CD4-positive, alpha-beta memory T cell (primary cell): ENCODE measurements around the gene NRXN3. TPM values are rescaled to one million over a fixed set of nuclear protein-coding genes. Genes with fewer than 3 reads are reported as not detected.

Source experiments
- CTCF ChIA-PET: fragments of 350-600 bp; sonication (Branson Sonifier 250); formaldehyde crosslinking; loops from one replicate; lab custom pipeline; 2021; ENCODE audit warnings: inconsistent platforms; ENCODE audit not compliant: partially characterized antibody; lab: Charles Lee
- POLR2A ChIA-PET: fragments of 350-600 bp; sonication (Branson Sonifier 250); formaldehyde crosslinking; loops from one replicate; lab custom pipeline; 2021; ENCODE audit not compliant: partially characterized antibody; lab: Charles Lee
- DNase-seq, 5 donors: peaks; one replicate each; pipeline versions ENCODE4 v3.0.0 to v3.0.0-alpha.2; 2020 to 2022; ENCODE audit warnings: mixed read lengths in 1 of 5
- H3K27ac ChIP-seq: one replicate; pipeline ENCODE4 v1.7.0; 2013; ENCODE audit warnings: low read depth, low read length
- H3K27me3 ChIP-seq: 2 replicates; pipeline ENCODE4 v1.7.0; 2013; ENCODE audit warnings: mild to moderate bottlenecking, low read length, moderate library complexity; ENCODE audit not compliant: insufficient read depth
- H3K36me3 ChIP-seq: 2 replicates; pipeline ENCODE4 v1.7.0; 2013; ENCODE audit warnings: mild to moderate bottlenecking, low read length, moderate library complexity; ENCODE audit not compliant: insufficient read depth
- H3K4me1 ChIP-seq: 2 replicates; pipeline ENCODE4 v1.7.0; 2013; ENCODE audit warnings: mild to moderate bottlenecking, low read length, moderate library complexity; ENCODE audit not compliant: insufficient read depth
- H3K4me3 ChIP-seq, 2 donors: one replicate each; pipeline ENCODE4 v1.7.0; 2013; ENCODE audit warnings: low read length in 2 of 2, mild to moderate bottlenecking in 1 of 2
- H3K9me3 ChIP-seq, 2 donors: one replicate each; pipeline ENCODE4 v1.7.0; 2013; ENCODE audit warnings: low read length in 2 of 2, control low read depth in 1 of 2; ENCODE audit not compliant: control insufficient read depth in 1 of 2
- H3K27ac Mint-ChIP-seq, 7 donors: one replicate each; pipeline ENCODE4 v1.8.0; 2020 to 2021; ENCODE audit warnings: mixed read lengths in 7 of 7, mild to moderate bottlenecking in 6 of 7, inconsistent platforms in 3 of 7, moderate library complexity in 3 of 7
- H3K27me3 Mint-ChIP-seq, 2 donors: one replicate each; pipeline ENCODE4 v1.8.0; 2020 to 2021; ENCODE audit warnings: mixed read lengths in 2 of 2
- H3K36me3 Mint-ChIP-seq, 2 donors: one replicate each; pipeline ENCODE4 v1.8.0; 2020 to 2021; ENCODE audit warnings: mixed read lengths in 2 of 2, inconsistent platforms in 1 of 2, mild to moderate bottlenecking in 1 of 2
- H3K4me1 Mint-ChIP-seq, 4 donors: one replicate each; pipeline ENCODE4 v1.8.0; 2020 to 2021; ENCODE audit warnings: mixed read lengths in 4 of 4, mild to moderate bottlenecking in 1 of 4
- H3K4me3 Mint-ChIP-seq, 8 donors: one replicate each; pipeline ENCODE4 v1.8.0; 2020 to 2021; ENCODE audit warnings: mixed read lengths in 8 of 8, mild to moderate bottlenecking in 7 of 8, moderate library complexity in 6 of 8, inconsistent platforms in 3 of 8
- H3K9me3 Mint-ChIP-seq, 8 donors: one replicate each; pipeline ENCODE4 v1.8.0; 2020 to 2021; ENCODE audit warnings: mixed read lengths in 8 of 8, mild to moderate bottlenecking in 5 of 8, inconsistent platforms in 3 of 8, moderate library complexity in 1 of 8
- intact Hi-C: fragments of 100-400 bp; cut with micrococcal nuclease; formaldehyde crosslinking; loops from one replicate; pipeline ENCODE4 v1.15.1; 2023
- polyA plus RNA-seq, 2 donors: library from polyadenylated mRNA; unstranded; fragments of 300-500 nt; fragmentation: Illumina TruSeq; gene quantifications; one replicate each; pipeline ENCODE4 v1.2.3, GENCODE V29; 2021
- total RNA-seq, 2 experiments: library from RNA; stranded (reverse); gene quantifications; one replicate each; pipeline ENCODE4 v1.2.3, GENCODE V29; 2021

NRXN3 gene
- total and polyA plus RNA-seq, 4 experiments from 2014 or later = not detected

DNA sequence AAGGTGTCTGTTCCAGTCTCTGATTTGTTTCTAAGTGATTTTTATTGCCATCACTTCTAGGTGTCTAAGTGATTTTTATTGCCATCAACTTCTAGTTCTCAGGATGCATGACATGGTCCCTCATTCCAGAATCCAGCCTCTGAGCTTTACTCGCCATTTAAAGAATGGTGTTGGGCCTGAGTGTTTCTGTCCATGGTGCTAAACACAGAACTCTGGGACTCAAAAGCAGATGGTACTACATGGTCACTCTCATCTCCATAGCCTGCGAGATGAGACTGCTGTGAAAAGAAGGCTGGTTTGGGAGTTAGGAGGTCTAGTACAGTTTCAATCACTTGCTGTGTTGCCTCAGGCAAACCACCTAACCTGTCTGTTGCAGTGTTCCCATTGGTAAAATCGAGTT, 276.6 kb downstream of the NRXN3 start:
- Mint-ChIP-seq H3K27ac (no peak overlapping the region), H3K36me3 (no peaks in the 10 kb centered on the region), H3K4me3 (no peak overlapping the region), H3K4me1 (no peaks in the 10 kb centered on the region), H3K9me3 (peaks cover 0 to 4% (median 0%) of the 10 kb centered on the region in 8 donors), H3K27me3 (no peaks in the 10 kb centered on the region)
- POLR2A ChIA-PET = no interaction called here
- Histone ChIP-seq H3K36me3 (no peaks in the 10 kb centered on the region), H3K4me3 (no peak overlapping the region), H3K27me3 (no peaks in the 10 kb centered on the region), H3K4me1 (no peaks in the 10 kb centered on the region), H3K9me3 (no peaks in the 10 kb centered on the region), H3K27ac (no peak overlapping the region)
- no peak for DNase-seq
- intact Hi-C loops = no loop called here
- CTCF ChIA-PET = no interaction called here

DNA sequence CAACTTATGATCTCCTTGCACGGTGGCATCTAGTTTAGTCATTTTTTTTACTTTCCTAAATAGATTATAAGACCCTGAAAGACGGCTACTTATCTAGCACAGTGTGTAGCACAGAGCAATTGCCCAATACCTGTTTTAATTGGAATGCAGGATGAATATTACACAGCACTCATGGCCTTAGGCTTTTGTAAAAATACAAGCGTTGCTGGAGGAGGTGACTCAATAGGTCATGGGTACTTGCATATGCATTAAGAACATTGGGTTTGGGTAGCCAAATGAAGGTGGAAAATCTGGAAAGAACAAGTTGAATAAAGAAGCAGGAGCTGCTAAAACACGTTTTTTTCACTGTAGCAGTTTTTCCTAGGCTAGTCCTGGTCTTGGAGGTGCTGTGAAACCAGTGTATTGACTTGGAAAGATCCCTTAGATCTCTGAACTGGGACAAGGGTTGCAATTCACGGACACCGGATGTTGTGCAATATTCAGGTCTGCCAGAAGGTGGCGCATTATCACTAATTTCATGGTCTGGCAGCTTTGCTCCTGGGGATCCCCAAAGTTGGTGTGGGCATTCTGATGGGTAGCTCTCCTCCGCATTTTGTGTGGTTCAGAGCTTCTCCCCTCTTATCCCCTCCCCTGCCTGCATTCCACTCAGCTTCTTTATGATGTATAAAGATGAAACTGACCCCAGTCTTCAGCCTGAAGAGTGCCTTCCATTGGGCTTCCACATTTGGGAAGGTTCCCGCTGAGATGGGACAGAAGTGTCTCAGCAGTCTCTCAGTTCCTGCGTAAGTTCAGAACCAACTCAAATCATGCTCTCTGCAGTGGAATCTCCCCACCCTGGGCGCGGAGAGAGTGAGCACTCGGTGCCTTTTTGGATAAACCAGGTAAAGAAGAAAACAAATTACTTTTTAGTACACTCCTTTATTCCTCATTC, 278.3 kb downstream of the NRXN3 start:
- Histone ChIP-seq H3K27ac (no peak overlapping the region), H3K4me3 (no peak overlapping the region), H3K36me3 (no peaks in the 10 kb centered on the region), H3K9me3 (no peaks in the 10 kb centered on the region), H3K4me1 (no peaks in the 10 kb centered on the region), H3K27me3 (no peaks in the 10 kb centered on the region)
- Mint-ChIP-seq H3K27me3 (no peaks in the 10 kb centered on the region), H3K4me3 (no peak overlapping the region), H3K9me3 (no peaks in the 10 kb centered on the region), H3K27ac (no peak overlapping the region), H3K36me3 (no peaks in the 10 kb centered on the region), H3K4me1 (no peaks in the 10 kb centered on the region)
- POLR2A ChIA-PET = no interaction called here
- DNase-seq = no peak
- CTCF ChIA-PET = no interaction called here
- intact Hi-C loops = no loop called here

DNA sequence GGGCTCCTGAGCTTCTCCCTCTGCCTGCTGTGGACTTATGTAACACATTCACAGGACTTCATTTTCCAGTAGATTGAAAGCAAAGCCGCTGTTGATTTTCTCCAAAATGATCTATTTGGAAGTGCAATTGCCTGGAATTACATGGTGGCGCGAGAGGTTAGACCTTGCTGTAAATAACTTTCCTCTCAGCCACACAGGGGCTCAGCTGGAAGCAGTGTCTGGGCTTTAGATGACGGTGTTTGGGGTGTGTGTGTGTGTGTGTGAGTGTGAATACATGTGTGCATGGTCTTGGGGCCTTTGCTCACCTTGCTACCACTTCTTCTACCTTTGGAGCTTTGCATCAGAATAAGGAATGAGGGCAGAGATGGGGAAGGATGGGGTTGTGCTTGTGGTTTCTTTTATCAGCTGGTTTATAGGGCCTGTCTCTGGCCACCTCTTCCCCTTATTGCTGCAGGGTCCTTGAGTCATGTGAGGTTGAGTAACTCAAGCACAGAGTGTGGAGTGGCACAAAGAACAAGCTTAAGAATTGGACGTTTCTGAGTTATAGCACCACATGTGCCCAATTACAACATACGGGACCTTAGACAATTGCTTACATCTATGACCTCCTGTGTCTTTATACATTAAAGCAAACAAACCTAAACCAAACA, 280.6 kb downstream of the NRXN3 start:
- no peak for DNase-seq
- H3K27me3 Mint-ChIP-seq = no peaks in the 10 kb centered on the region
- intact Hi-C loops = no loop called here
- H3K27me3 ChIP-seq = no peaks in the 10 kb centered on the region
- H3K36me3 Mint-ChIP-seq = no peaks in the 10 kb centered on the region
- peak overlapping the region in 1 of 7 donors; percentile 58 for H3K27ac Mint-ChIP-seq
- H3K4me3 Mint-ChIP-seq = no peak overlapping the region
- H3K4me1 ChIP-seq = no peaks in the 10 kb centered on the region
- no peaks in the 10 kb centered on the region for H3K36me3 ChIP-seq
- ChIA-PET POLR2A (no interaction called here), CTCF (no interaction called here)
- peaks cover 0 to 2% (median 0%) of the 10 kb centered on the region in 8 donors for H3K9me3 Mint-ChIP-seq
- no peak overlapping the region for H3K4me3 ChIP-seq
- H3K27ac ChIP-seq = no peak overlapping the region
- H3K9me3 ChIP-seq = no peaks in the 10 kb centered on the region
- no peaks in the 10 kb centered on the region for H3K4me1 Mint-ChIP-seq

DNA sequence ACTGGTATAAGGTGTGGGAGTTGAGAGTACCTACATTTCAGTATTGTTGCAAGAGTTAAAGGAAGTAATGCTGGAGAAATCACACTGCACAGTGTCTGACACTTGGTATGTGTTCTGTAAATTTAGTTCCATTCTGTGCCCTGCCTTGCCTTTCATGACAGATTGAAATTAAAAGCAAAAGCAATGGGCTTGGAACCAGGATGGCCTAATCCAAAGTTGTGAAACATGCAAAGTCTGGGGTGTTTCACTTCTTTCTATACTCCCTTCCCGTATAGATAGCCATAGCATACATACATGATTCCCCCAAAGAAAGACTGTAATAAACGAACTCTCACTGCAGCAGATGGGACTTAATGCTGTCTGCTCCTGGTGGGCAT, 281.1 kb downstream of the NRXN3 start:
- DNase-seq = no peak
- Mint-ChIP-seq H3K4me3 (no peak overlapping the region), H3K27ac (no peak overlapping the region), H3K27me3 (no peaks in the 10 kb centered on the region), H3K9me3 (peaks cover 0 to 2% (median 0%) of the 10 kb centered on the region in 8 donors), H3K36me3 (no peaks in the 10 kb centered on the region), H3K4me1 (no peaks in the 10 kb centered on the region)
- H3K9me3 ChIP-seq = no peaks in the 10 kb centered on the region
- ChIA-PET CTCF (no interaction called here), POLR2A (no interaction called here)
- H3K4me1 ChIP-seq = no peaks in the 10 kb centered on the region
- no peaks in the 10 kb centered on the region for H3K27me3 ChIP-seq
- H3K36me3 ChIP-seq = no peaks in the 10 kb centered on the region
- H3K27ac ChIP-seq = no peak overlapping the region
- intact Hi-C loops = no loop called here
- no peak overlapping the region for H3K4me3 ChIP-seq

DNA sequence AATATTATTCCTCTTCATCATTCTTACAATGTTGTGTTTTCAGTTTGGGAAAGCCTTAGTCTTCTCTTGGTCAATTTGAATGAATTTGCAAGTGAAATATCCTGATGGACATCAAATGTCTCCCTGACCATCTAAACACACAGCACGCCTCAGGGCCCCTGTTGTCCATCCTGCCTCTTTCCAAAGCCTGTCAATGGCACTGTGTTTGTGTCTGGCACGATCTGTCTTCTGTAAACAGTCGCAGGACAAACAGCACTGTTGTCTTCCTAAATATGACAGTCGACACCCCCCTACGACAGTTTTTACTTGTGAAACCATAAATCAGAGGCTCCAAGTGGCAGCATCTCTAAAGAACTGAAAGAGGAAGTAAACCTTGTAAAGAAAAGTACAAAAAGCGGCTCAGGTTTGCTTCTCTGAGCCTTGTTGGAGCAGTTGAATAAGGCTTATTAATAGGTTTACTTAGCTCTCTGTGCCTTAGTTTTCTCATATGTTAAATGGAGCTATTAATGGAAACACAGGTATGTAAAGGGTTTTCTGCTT, 285.8 kb downstream of the NRXN3 start:
- Histone ChIP-seq H3K27me3 (no peaks in the 10 kb centered on the region), H3K27ac (no peak overlapping the region), H3K9me3 (no peaks in the 10 kb centered on the region), H3K4me3 (no peak overlapping the region), H3K4me1 (no peaks in the 10 kb centered on the region), H3K36me3 (no peaks in the 10 kb centered on the region)
- H3K4me3 Mint-ChIP-seq = no peak overlapping the region
- intact Hi-C loops = no loop called here
- H3K36me3 Mint-ChIP-seq = no peaks in the 10 kb centered on the region
- H3K9me3 Mint-ChIP-seq = peaks cover 0 to 4% (median 0%) of the 10 kb centered on the region in 8 donors
- ChIA-PET CTCF (no interaction called here), POLR2A (no interaction called here)
- H3K27me3 Mint-ChIP-seq = no peaks in the 10 kb centered on the region
- H3K27ac Mint-ChIP-seq = no peak overlapping the region
- DNase-seq = no peak
- no peaks in the 10 kb centered on the region for H3K4me1 Mint-ChIP-seq

DNA sequence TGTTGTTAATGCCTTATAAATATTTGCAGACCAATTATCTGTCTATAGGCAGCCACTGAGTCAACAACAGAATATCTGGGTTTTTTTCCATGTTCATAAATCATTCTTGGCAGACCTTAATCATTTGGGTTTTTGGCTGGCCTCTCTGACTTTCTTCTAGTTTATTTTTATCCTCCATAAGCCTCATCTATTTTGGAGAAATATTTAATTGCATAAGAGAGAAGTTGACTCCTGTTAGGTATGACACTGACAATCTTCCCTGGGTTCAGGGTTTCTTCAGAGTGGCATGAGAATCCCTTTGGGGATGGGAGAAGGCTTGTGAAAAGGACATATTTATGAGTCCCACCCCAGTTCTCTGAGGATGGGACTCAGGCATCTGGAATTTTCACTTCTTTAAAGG, 299.8 kb downstream of the NRXN3 start:
- ChIA-PET POLR2A (no interaction called here), CTCF (no interaction called here)
- Histone ChIP-seq H3K36me3 (no peaks in the 10 kb centered on the region), H3K27ac (no peak overlapping the region), H3K4me1 (no peaks in the 10 kb centered on the region), H3K9me3 (no peaks in the 10 kb centered on the region), H3K27me3 (no peaks in the 10 kb centered on the region), H3K4me3 (no peak overlapping the region)
- Mint-ChIP-seq H3K27me3 (peaks cover 0 to 2% of the 10 kb centered on the region in 2 donors), H3K4me1 (no peaks in the 10 kb centered on the region), H3K9me3 (peaks cover 0 to 9% (median 3%) of the 10 kb centered on the region in 8 donors), H3K36me3 (no peaks in the 10 kb centered on the region), H3K4me3 (no peak overlapping the region), H3K27ac (no peak overlapping the region)
- intact Hi-C loops = no loop called here
- no peak for DNase-seq

DNA sequence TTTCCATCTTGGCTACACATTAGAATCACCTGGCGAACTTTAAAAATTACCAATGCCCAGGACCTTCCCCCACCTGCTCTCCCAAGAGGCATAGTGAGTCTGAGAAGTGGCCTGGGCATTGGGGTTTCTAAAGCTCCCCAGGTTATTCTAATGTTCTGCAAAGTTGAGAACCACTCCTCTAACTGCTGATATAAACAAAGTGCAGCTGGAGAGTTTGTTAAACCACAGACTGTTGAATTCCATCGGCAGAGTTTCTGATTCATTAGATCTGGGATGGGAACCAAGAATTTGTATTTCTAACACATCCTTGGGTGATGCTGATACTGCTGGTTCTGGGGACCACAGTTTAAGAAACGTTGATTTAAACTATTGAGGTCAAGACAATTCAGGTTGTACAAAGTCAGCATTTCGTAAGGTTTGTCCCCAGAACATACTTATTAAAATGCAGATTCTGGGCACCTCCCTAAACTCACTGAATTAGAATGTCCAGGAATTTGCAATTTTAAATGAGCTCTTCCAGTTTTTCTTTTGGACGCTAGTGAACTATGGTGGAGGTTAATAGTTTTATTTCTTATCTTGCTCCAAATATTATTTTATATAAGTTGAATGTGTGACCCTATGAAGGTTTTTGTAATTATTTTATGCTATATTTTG, 309.1 kb downstream of the NRXN3 start:
- Mint-ChIP-seq H3K36me3 (no peaks in the 10 kb centered on the region), H3K9me3 (peaks cover 0 to 4% (median 0%) of the 10 kb centered on the region in 8 donors), H3K27ac (no peak overlapping the region), H3K4me1 (no peaks in the 10 kb centered on the region), H3K27me3 (peaks cover 0 to 1% of the 10 kb centered on the region in 2 donors), H3K4me3 (no peak overlapping the region)
- intact Hi-C loops = no loop called here
- Histone ChIP-seq H3K4me1 (no peaks in the 10 kb centered on the region), H3K4me3 (no peak overlapping the region), H3K36me3 (no peaks in the 10 kb centered on the region), H3K27me3 (no peaks in the 10 kb centered on the region), H3K9me3 (no peaks in the 10 kb centered on the region), H3K27ac (no peak overlapping the region)
- CTCF ChIA-PET = no interaction called here
- DNase-seq = no peak
- POLR2A ChIA-PET = no interaction called here
